Suprapubic skin (tissue), 4 donors: ENCODE measurements around the gene PIK3R5. TPM values are rescaled to one million over a fixed set of nuclear protein-coding genes. Genes with fewer than 3 reads are reported as not detected.
A peak's percentile ranks its signal among the peaks of the same experiment; 100 is the strongest.
"Not testable (repeated sequence)": the region's sequence is repeated elsewhere in the genome, so short reads cannot be mapped to it uniquely, and the experiment has no call there.

ENCODE experiments used
- DNase-seq, 2 donors: peaks; one replicate each; pipeline ENCODE4 v3.0.0-alpha.2; 2019; ENCODE audit warnings: low spot score in 2 of 2
- H3K27ac ChIP-seq: fragments of 200-600 bp; sonication (generic); one replicate; pipeline ENCODE4 v1.5.1; 2019
- H3K27me3 ChIP-seq: fragments of 200-600 bp; sonication (generic); one replicate; pipeline ENCODE4 v1.5.1; 2019
- H3K36me3 ChIP-seq: fragments of 200-600 bp; sonication (generic); one replicate; pipeline ENCODE4 v1.5.1; 2019
- H3K4me1 ChIP-seq: fragments of 200-600 bp; sonication (generic); one replicate; pipeline ENCODE4 v1.5.1; 2019
- H3K4me3 ChIP-seq: fragments of 200-600 bp; sonication (generic); one replicate; pipeline ENCODE4 v1.5.1; 2019; ENCODE audit warnings: mild to moderate bottlenecking
- H3K9me3 ChIP-seq: fragments of 200-600 bp; sonication (generic); one replicate; pipeline ENCODE4 v1.5.1; 2019
- CTCF ChIP-seq, 2 donors: fragments of 200-600 bp in 1 of 2; fragments of 450-650 bp in 1 of 2; sonication (generic) in 1 of 2; IDR thresholded peaks; one replicate each; pipeline ENCODE4 v1.5.1; 2016 to 2019; ENCODE audit warnings: antibody characterized with exemption in 2 of 2, mild to moderate bottlenecking in 1 of 2, moderate library complexity in 1 of 2
- EP300 ChIP-seq: sonication (generic); formaldehyde crosslinking; IDR thresholded peaks from one replicate; pipeline ENCODE4 v1.6.1; 2017; ENCODE audit warnings: antibody characterized with exemption
- POLR2A ChIP-seq, 2 donors: fragments of 450-650 bp; IDR thresholded peaks; one replicate each; pipeline ENCODE4 v1.6.1; 2017; ENCODE audit warnings: antibody characterized with exemption in 2 of 2, mild to moderate bottlenecking in 2 of 2, moderate library complexity in 2 of 2
- POLR2AphosphoS5 ChIP-seq, 3 donors: sonication (generic); formaldehyde crosslinking; IDR thresholded peaks; one replicate each; pipeline ENCODE4 v1.6.1; 2017; ENCODE audit warnings: antibody characterized with exemption in 3 of 3
- WGBS: methylation state at CpG from one replicate; pipeline ENCODE4 v1.1.5; 2018; 5-methylcytosine and 5-hydroxymethylcytosine counted together
- total RNA-seq, 4 donors: library from RNA; depleted of rRNA; stranded (reverse); fragments of >200 nt; gene quantifications; one replicate each; pipeline ENCODE4 v1.1.0, GENCODE V29; 2016

The PIK3R5 gene
- total RNA-seq, 4 donors from 2014 or later, result 3.6 to 13.5 (median 5.0) TPM

GRCh38 chr17:8995711-8996110 lies 30.2 kb upstream of the PIK3R5 start:
- Histone ChIP-seq H3K27me3 (peaks cover 3% of the 10 kb centered on the region), H3K9me3 (no peaks in the 10 kb centered on the region), H3K27ac (no peak overlapping the region), H3K4me3 (no peak overlapping the region), H3K4me1 (no peaks in the 10 kb centered on the region), H3K36me3 (no peaks in the 10 kb centered on the region)
- TF ChIP-seq POLR2AphosphoS5 (IDR thresholded peaks at IDR 0.05) (no peak), EP300 (no peak), POLR2A (IDR thresholded peaks at IDR 0.05) (no peak), CTCF (IDR thresholded peaks at IDR 0.05) (no peak)
- DNase-seq, result no peak
- WGBS, result 81% methylated on average over 7 of the region's 7 CpGs

GRCh38 chr17:8994319-8994718 lies 28.8 kb upstream of the PIK3R5 start:
- Histone ChIP-seq H3K9me3 (no peaks in the 10 kb centered on the region), H3K36me3 (no peaks in the 10 kb centered on the region), H3K27ac (no peak overlapping the region), H3K4me1 (no peaks in the 10 kb centered on the region), H3K27me3 (peaks cover 3% of the 10 kb centered on the region), H3K4me3 (no peak overlapping the region)
- WGBS, result 51% methylated on average over 7 of the region's 7 CpGs
- TF ChIP-seq EP300 (no peak), CTCF (IDR thresholded peaks at IDR 0.05) (peak; percentile 39 to 59), POLR2AphosphoS5 (IDR thresholded peaks at IDR 0.05) (no peak), POLR2A (IDR thresholded peaks at IDR 0.05) (no peak)
- no peak for DNase-seq

GRCh38 chr17:8991514-8992285 lies 26.2 kb upstream of the PIK3R5 start:
- Histone ChIP-seq H3K27ac (no peak overlapping the region), H3K27me3 (peaks cover 3% of the 10 kb centered on the region), H3K36me3 (no peaks in the 10 kb centered on the region), H3K9me3 (no peaks in the 10 kb centered on the region), H3K4me1 (no peaks in the 10 kb centered on the region), H3K4me3 (no peak overlapping the region)
- DNase-seq, result peak in 1 of 2 donors; percentile 76
- TF ChIP-seq CTCF (IDR thresholded peaks at IDR 0.05), result peak; percentile 38 to 76
- TF ChIP-seq POLR2AphosphoS5 (IDR thresholded peaks at IDR 0.05), result no peak
- WGBS, result 54% methylated on average over 6 of the region's 10 CpGs

GRCh38 chr17:8988263-8988935 lies 22.9 kb upstream of the PIK3R5 start:
- not testable (repeated sequence) for DNase-seq, H3K27me3 ChIP-seq, H3K4me3 ChIP-seq, H3K4me1 ChIP-seq, H3K9me3 ChIP-seq, H3K36me3 ChIP-seq, H3K27ac ChIP-seq
- WGBS, result 97% methylated on average over 2 of the region's 2 CpGs

- no peak for DNase-seq
- H3K27me3 ChIP-seq, result no peaks in the 10 kb centered on the region
- peaks cover 6% of the 10 kb centered on the region for H3K9me3 ChIP-seq
- no peaks in the 10 kb centered on the region for H3K36me3 ChIP-seq
- H3K4me3 ChIP-seq, result no peak overlapping the region
- no peak for TF ChIP-seq POLR2A (IDR thresholded peaks at IDR 0.05)
- no peak for TF ChIP-seq CTCF (IDR thresholded peaks at IDR 0.05)
- no peak for TF ChIP-seq EP300
- no peak for TF ChIP-seq POLR2AphosphoS5 (IDR thresholded peaks at IDR 0.05)
- H3K27ac ChIP-seq, result no peak overlapping the region
- 71% methylated on average over 2 of the region's 2 CpGs for WGBS
- H3K4me1 ChIP-seq, result no peaks in the 10 kb centered on the region
Measured at GRCh38 chr17:8986295-8986694, 20.8 kb upstream of the PIK3R5 start.
